Measurements from ENCODE around the gene CFAP251. TPM values are rescaled to one million over a fixed set of nuclear protein-coding genes. Genes with fewer than 3 reads are reported as not detected.
"Not testable (repeated sequence)": the region's sequence is repeated elsewhere in the genome, so short reads cannot be mapped to it uniquely, and the experiment has no call there.

CFAP251 gene
- total and polyA plus RNA-seq, 2 donors (not counting 1 experiment from before 2014, with no cell fraction given), result 2.7 to 7.9 TPM

- TF ChIP-seq EZH2 (IDR thresholded peaks at IDR 0.05; ENCODE audit: low read length, missing control alignments) (no peak), CTCF (conservative IDR thresholded peaks at IDR 0.05 in 1 of 2, IDR thresholded peaks at IDR 0.05 in 1 of 2; ENCODE audit: low read depth in 1 of 2, low read length in 2 of 2) (no peak)
- Histone ChIP-seq H4K20me1 (ENCODE audit: control insufficient read depth, extremely low read depth, insufficient read depth, low read length) (no peaks in the 10 kb centered on the region), H3K36me3 (ENCODE audit: control insufficient read depth, insufficient read depth, low read length) (no peaks in the 10 kb centered on the region)
These were observed 68.3 kb downstream of the CFAP251 start for GRCh38 chr12:121986489-121987245.

GRCh38 chr12:121988519-121988918 lies 70.1 kb downstream of the CFAP251 start:
- H3K27me3 ChIP-seq (ENCODE audit: control insufficient read depth, insufficient read depth, low read length); H3K36me3 ChIP-seq (ENCODE audit: control insufficient read depth, insufficient read depth, low read length); DNase-seq (ENCODE audit: low read depth in 2 of 2); H3K27ac ChIP-seq (ENCODE audit: insufficient read depth, low read length); H3K4me3 ChIP-seq (replicated peaks in 1 of 4; ENCODE audit: control extremely low read depth in 1 of 4, insufficient read depth in 1 of 4, low read depth in 3 of 4, low read length in 4 of 4); H2AFZ ChIP-seq (ENCODE audit: low read length); H3K9ac ChIP-seq (ENCODE audit: insufficient read depth, low read length); H3K9me3 ChIP-seq (ENCODE audit: control insufficient read depth, insufficient read depth, low read depth, low read length); H3K79me2 ChIP-seq (ENCODE audit: control insufficient read depth, insufficient read depth, low read length); H4K20me1 ChIP-seq (ENCODE audit: control insufficient read depth, extremely low read depth, insufficient read depth, low read length); H3K4me2 ChIP-seq (ENCODE audit: extremely low read depth, insufficient read depth, low read length); H3K4me1 ChIP-seq (ENCODE audit: control insufficient read depth, extremely low read depth, insufficient read depth, low read length): not testable (repeated sequence)

More at GRCh38 chr12:121986489-121987245, 68.3 kb downstream of the CFAP251 start:
- DNase-seq (ENCODE audit: low read depth in 2 of 2), result no peak
- Histone ChIP-seq H3K9ac (ENCODE audit: insufficient read depth, low read length) (no peak overlapping the region), H3K27me3 (ENCODE audit: control insufficient read depth, insufficient read depth, low read length) (no peaks in the 10 kb centered on the region), H3K4me2 (ENCODE audit: extremely low read depth, insufficient read depth, low read length) (no peak overlapping the region), H2AFZ (ENCODE audit: low read length) (no peak overlapping the region), H3K4me1 (ENCODE audit: control insufficient read depth, extremely low read depth, insufficient read depth, low read length) (peaks cover 2% of the 10 kb centered on the region), H3K79me2 (ENCODE audit: control insufficient read depth, insufficient read depth, low read length) (no peaks in the 10 kb centered on the region), H3K4me3 (replicated peaks in 1 of 4; ENCODE audit: control extremely low read depth in 1 of 4, insufficient read depth in 1 of 4, low read depth in 3 of 4, low read length in 4 of 4) (no peak overlapping the region), H3K9me3 (ENCODE audit: control insufficient read depth, insufficient read depth, low read depth, low read length) (no peaks in the 10 kb centered on the region), H3K27ac (ENCODE audit: insufficient read depth, low read length) (no peak overlapping the region)

DNA sequence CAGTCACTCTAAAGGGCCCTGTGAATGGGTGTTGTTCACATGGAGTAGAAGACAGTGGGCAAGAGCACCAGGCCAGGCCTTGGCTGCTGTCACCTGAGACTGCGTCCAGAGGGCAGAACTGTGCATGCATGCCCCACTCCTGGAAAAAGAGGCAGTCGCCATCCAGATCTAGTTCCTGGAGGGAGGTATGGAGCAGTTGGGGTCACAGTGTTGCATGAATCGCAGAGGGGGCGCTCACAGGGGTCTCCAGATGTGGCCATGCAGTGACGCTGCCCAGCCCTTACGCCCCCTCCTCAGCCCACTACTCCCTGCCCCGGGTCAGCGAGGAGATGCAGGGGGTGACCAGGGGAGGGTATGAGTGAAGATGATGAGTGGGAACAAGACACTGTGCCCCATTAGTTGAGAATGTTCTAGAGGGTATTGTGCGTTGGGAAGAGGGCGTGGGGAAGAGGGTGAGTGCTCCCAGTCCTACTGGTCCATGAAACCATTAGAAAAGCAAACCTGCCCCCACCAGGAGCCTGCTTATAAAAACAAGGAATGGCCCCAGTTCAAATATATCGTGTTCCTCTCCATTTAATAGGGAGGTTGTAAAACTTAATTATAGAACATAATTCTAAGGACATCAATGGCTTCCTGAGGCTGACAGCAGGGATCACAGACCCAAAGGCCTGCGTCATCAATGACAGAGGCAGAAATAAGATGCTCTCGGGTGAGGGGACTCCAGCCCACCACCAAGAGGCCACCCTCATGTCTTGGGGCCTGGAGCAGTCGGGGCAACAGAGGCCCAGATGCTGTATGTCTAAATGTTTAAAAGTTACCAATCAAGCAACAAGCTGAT lies 71.1 kb downstream of the CFAP251 start:
- H3K27ac ChIP-seq (ENCODE audit: insufficient read depth, low read length), result no peak overlapping the region
- no peak for DNase-seq (ENCODE audit: low read depth in 2 of 2)
- H3K4me2 ChIP-seq (ENCODE audit: extremely low read depth, insufficient read depth, low read length), result no peak overlapping the region
- H3K27me3 ChIP-seq (ENCODE audit: control insufficient read depth, insufficient read depth, low read length), result no peaks in the 10 kb centered on the region
- peaks cover 10% of the 10 kb centered on the region for H3K4me1 ChIP-seq (ENCODE audit: control insufficient read depth, extremely low read depth, insufficient read depth, low read length)
- no peak overlapping the region for H2AFZ ChIP-seq (ENCODE audit: low read length)
- H3K9ac ChIP-seq (ENCODE audit: insufficient read depth, low read length), result no peak overlapping the region
- no peak overlapping the region for H3K4me3 ChIP-seq (replicated peaks in 1 of 4; ENCODE audit: control extremely low read depth in 1 of 4, insufficient read depth in 1 of 4, low read depth in 3 of 4, low read length in 4 of 4)
- no peaks in the 10 kb centered on the region for H3K36me3 ChIP-seq (ENCODE audit: control insufficient read depth, insufficient read depth, low read length)
- TF ChIP-seq CTCF (conservative IDR thresholded peaks at IDR 0.05 in 1 of 2, IDR thresholded peaks at IDR 0.05 in 1 of 2; ENCODE audit: low read depth in 1 of 2, low read length in 2 of 2) (no peak), EZH2 (IDR thresholded peaks at IDR 0.05; ENCODE audit: low read length, missing control alignments) (no peak)
- H3K79me2 ChIP-seq (ENCODE audit: control insufficient read depth, insufficient read depth, low read length), result no peaks in the 10 kb centered on the region
- no peaks in the 10 kb centered on the region for H3K9me3 ChIP-seq (ENCODE audit: control insufficient read depth, insufficient read depth, low read depth, low read length)
- H4K20me1 ChIP-seq (ENCODE audit: control insufficient read depth, extremely low read depth, insufficient read depth, low read length), result no peaks in the 10 kb centered on the region
